ENCODE measurements around the gene NCKAP5.

DNA sequence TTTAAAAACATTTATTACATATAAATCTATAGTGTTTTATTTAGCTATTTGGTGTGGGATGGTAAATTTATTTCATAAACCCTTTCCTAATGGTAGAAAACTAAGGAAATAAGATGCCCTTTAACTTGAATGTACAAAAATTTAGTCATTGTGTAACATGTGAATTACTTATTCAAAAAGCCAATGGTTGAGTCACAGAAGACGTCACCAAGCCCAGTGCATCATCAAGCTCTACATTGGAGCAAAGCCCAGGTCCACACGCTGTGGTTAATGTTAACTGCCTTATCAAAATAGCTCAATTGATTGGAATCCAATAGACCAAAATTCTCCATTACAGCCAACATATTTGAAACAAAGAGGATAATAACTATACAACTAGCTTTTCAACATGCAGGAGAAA is 752.7 kb downstream of the NCKAP5 start:
- TF ChIP-seq, protein P1, sequence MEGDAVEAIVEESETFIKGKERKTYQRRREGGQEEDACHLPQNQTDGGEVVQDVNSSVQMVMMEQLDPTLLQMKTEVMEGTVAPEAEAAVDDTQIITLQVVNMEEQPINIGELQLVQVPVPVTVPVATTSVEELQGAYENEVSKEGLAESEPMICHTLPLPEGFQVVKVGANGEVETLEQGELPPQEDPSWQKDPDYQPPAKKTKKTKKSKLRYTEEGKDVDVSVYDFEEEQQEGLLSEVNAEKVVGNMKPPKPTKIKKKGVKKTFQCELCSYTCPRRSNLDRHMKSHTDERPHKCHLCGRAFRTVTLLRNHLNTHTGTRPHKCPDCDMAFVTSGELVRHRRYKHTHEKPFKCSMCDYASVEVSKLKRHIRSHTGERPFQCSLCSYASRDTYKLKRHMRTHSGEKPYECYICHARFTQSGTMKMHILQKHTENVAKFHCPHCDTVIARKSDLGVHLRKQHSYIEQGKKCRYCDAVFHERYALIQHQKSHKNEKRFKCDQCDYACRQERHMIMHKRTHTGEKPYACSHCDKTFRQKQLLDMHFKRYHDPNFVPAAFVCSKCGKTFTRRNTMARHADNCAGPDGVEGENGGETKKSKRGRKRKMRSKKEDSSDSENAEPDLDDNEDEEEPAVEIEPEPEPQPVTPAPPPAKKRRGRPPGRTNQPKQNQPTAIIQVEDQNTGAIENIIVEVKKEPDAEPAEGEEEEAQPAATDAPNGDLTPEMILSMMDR (IDR thresholded peaks at IDR 0.05) = no peak
- TF ChIP-seq RCOR1 (IDR thresholded peaks at IDR 0.05; ENCODE audit: low read depth, low read length) = no peak

Measured in A549 (cell line).